LNCaP clone FGC (cell line): ENCODE results near the gene FCRL6.

Experiments
- DNase-seq: peaks from one replicate; pipeline ENCODE4 v3.0.0-alpha.2; 2011; ENCODE audit warnings: low read depth
- H3K4me3 ChIP-seq: 2 replicates; pipeline ENCODE4 v1.5.1; 2011; ENCODE audit warnings: mild to moderate bottlenecking, low read depth, low read length, control low read depth
- CTCF ChIP-seq: IDR thresholded peaks from 2 replicates; pipeline ENCODE4 v1.5.1; 2012; ENCODE audit warnings: mild to moderate bottlenecking; ENCODE audit not compliant: control insufficient read depth, insufficient read depth; ENCODE audit errors: extremely low read depth

FCRL6 gene

GRCh38 chr1:159783724-159784123 lies 18.4 kb upstream of the FCRL6 start:
- DNase-seq = no peak
- no peak overlapping the region for H3K4me3 ChIP-seq
- TF ChIP-seq CTCF = no peak

GRCh38 chr1:159786465-159786864 lies 15.7 kb upstream of the FCRL6 start:
- TF ChIP-seq CTCF = no peak
- no peak overlapping the region for H3K4me3 ChIP-seq
- DNase-seq = no peak

GRCh38 chr1:159786966-159787365 lies 15.2 kb upstream of the FCRL6 start:
- H3K4me3 ChIP-seq = no peak overlapping the region
- no peak for DNase-seq
- TF ChIP-seq CTCF = no peak

- TF ChIP-seq CTCF = peak; percentile 61
- no peak for DNase-seq
Measured at GRCh38 chr1:159790237-159790917, 11.8 kb upstream of the FCRL6 start.

GRCh38 chr1:159791031-159791430 lies 11.1 kb upstream of the FCRL6 start:
- no peak for TF ChIP-seq CTCF
- no peak overlapping the region for H3K4me3 ChIP-seq
- no peak for DNase-seq

More at GRCh38 chr1:159790237-159790917, 11.8 kb upstream of the FCRL6 start:
- H3K4me3 ChIP-seq = no peak overlapping the region

GRCh38 chr1:159791461-159791860 lies 10.7 kb upstream of the FCRL6 start:
- no peak for DNase-seq
- TF ChIP-seq CTCF = no peak
- H3K4me3 ChIP-seq = no peak overlapping the region

- no peak for DNase-seq
- no peak for TF ChIP-seq CTCF
Measured at GRCh38 chr1:159795534-159795933, 6.6 kb upstream of the FCRL6 start.

More at GRCh38 chr1:159795534-159795933, 6.6 kb upstream of the FCRL6 start:
- H3K4me3 ChIP-seq = no peak overlapping the region
